GM12865 (cell line): Measurements from ENCODE around the gene CSH2.
A peak's percentile ranks its signal among the peaks of the same experiment; 100 is the strongest.

Experiments
- DNase-seq: peaks from one replicate; pipeline ENCODE4 v3.0.0; 2010; ENCODE audit warnings: low read depth
- H3K4me3 ChIP-seq: 2 replicates; pipeline ENCODE4 v1.5.1; 2011; ENCODE audit warnings: mild to moderate bottlenecking, low read depth, low read length, control low read depth
- TF ChIP-seq, protein P1 (sequence below): IDR thresholded peaks from 2 replicates; pipeline ENCODE4 v1.5.1; 2011; ENCODE audit warnings: low read length, control low read depth, low read depth, inconsistent platforms; ENCODE audit not compliant: insufficient read depth; ENCODE audit errors: missing control alignments

Gene CSH2

DNA sequence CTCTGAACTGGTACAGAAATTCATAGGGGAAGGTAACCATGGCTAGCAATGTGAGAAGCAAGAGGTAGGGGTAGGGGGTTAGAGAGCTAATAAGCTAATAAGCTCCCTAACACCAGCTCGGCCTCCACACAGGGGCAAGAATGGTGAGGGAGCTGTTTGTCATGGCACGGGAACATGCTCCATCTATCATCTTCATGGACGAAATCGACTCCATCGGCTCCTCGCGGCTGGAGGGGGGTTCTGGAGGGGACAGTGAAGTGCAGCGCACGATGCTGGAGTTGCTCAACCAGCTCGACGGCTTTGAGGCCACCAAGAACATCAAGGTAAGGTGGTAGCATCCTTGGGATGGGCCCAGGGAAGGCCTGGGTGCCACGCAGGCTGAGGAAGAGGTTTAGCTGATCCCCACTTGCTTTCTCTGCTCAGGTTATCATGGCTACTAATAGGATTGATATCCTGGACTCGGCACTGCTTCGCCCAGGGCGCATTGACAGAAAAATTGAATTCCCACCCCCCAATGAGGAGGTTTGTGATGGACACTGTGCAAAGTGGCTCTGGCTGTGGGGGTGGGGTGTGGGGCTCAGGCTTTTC is 42.5 kb downstream of the CSH2 start:
- no peak for DNase-seq
- TF ChIP-seq, protein P1, sequence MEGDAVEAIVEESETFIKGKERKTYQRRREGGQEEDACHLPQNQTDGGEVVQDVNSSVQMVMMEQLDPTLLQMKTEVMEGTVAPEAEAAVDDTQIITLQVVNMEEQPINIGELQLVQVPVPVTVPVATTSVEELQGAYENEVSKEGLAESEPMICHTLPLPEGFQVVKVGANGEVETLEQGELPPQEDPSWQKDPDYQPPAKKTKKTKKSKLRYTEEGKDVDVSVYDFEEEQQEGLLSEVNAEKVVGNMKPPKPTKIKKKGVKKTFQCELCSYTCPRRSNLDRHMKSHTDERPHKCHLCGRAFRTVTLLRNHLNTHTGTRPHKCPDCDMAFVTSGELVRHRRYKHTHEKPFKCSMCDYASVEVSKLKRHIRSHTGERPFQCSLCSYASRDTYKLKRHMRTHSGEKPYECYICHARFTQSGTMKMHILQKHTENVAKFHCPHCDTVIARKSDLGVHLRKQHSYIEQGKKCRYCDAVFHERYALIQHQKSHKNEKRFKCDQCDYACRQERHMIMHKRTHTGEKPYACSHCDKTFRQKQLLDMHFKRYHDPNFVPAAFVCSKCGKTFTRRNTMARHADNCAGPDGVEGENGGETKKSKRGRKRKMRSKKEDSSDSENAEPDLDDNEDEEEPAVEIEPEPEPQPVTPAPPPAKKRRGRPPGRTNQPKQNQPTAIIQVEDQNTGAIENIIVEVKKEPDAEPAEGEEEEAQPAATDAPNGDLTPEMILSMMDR, result no peak
- H3K4me3 ChIP-seq, result no peak overlapping the region

DNA sequence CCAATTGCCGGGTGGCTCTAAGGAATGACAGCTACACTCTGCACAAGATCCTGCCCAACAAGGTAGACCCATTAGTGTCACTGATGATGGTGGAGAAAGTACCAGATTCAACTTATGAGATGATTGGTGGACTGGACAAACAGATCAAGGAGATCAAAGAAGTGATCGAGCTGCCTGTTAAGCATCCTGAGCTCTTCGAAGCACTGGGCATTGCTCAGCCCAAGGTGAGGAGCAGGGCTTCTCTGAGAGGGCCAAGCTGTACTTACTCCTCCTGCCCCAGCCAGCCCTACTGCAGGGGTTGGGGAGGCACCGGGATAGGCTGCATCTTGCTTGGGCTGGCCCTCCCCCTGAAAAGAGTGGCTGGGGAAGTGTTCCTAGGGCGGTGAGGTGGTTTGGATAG is 43.2 kb downstream of the CSH2 start:
- H3K4me3 ChIP-seq, result no peak overlapping the region
- TF ChIP-seq, protein P1, result no peak
- DNase-seq, result no peak

DNA sequence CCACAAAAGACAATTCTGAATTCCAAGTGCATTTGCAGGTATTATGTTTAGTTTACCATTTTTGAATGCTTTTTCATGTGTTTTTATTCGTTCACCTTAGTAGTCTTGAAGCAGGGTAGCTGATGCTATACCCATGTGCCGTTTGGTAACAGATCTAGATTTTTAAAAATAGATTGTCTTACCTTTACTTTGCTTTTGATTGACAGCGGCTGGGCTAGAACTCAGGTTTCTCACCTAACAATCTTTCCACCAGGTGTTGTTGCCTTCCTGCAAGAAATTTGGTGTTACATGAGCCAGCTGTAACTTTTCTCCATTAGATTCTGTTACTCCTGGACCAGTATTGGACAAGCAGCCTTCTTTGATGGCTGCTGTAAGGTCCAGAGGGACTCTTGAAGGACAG is 44.5 kb downstream of the CSH2 start:
- no peak for DNase-seq
- TF ChIP-seq, protein P1, result no peak
- peak overlapping the region; percentile 61; the same call in 1 of the 2 replicates for H3K4me3 ChIP-seq

DNA sequence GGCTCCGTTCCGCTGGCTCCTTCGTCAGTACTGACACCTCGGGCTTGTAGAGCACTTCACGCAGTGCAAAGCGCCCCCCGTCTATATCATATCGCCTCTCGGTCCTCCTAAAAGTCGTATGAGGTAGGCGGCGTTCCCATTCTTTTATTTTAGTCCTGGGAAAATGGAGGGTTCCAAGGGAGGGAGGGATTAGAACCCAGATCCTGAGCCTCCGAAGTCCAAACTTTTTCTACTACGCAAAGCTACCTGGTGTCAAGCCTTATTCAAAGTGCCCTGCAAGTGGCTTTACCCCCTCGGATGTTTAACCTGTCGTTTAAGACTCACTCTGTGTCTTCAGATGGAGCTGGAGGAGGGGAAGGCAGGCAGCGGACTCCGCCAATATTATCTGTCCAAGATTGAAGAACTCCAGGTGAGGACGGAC is 45.7 kb downstream of the CSH2 start:
- TF ChIP-seq, protein P1, result no peak
- H3K4me3 ChIP-seq, result peak overlapping the region; percentile 61
- DNase-seq, result no peak

DNA sequence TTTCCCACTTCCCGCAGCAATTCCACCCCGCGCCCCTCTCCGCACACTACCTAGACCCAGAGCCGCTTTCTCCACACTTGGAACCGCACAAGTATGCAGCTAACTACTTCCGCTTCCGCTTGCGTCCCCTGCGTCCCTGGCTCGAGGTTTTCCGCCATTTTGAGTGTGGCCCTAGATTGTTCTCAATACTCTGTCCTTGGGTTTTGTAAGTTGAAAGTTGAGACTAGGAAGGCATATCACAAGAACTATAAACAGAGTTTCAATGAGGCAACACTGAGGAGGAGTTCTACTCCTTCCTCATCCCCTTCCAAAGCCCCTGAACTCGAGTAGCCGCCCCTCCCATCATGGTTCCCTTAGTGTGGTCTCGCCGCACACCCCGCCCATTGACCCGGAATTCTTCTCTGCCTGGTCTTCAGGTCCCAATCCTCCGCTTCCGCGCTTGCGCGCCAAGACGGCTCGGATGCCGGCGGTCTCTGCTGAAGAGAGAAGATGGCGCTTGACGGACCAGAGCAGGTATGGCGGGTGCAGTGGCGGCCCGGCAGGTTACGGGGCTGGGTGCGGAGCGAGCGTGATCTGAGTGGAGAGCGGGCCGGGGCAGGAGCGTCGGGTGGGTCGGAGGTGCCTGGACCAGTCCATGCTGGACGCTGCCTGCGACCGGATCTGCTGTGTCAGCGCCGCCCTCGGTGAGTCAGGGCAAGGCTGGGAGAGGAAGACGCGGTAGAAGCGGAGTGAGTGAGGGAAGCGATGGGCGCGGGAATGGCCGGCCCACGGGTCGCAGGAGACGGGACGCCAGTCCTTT is 46.3 kb downstream of the CSH2 start, which contains the start of the genes FTSJ3 and PSMC5:
Gene FTSJ3, minus strand, starts transcription at position 662 of the 799 bp plus-strand sequence. CDS start 761 bp downstream, outside the sequence.
Gene PSMC5, plus strand, starts transcription at position 430 of the 799 bp plus-strand sequence. Its CDS starts 60 bp downstream, at position 490.
- TF ChIP-seq, protein P1, result peak; percentile 76
- DNase-seq, result peak; percentile 97
- peak within 1 kb of the TSS; percentile 61 for H3K4me3 ChIP-seq

DNA sequence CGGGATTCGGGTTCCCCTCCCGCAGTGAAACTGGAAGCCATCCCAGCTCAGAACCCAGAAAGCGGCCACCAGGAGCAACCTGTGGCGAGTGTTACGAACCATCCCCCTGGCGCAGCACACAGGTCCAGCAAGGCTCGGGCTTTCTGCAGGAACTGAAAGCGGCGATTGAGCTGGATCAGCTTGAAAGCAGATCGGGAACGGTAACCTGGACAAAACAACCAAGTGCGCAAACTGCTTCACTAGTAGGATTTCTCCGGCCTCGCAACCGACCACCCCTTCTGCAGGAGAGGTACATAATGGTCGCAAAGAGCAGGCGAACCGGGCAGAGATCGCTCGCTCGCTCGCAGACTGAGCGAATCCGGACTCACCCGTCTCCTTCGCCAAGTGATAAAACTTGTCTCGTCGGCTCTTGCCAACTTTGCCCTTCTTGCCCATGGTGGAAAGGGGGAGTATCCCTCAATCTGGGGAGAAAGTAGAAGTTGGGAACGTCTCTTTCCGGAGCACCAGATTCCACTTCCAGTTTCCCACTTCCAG is 46.9 kb downstream of the CSH2 start:
- peak overlapping the region; percentile 61 for H3K4me3 ChIP-seq
- TF ChIP-seq, protein P1, result no peak
- no peak for DNase-seq
